HUES6 (cell line): ENCODE data around the gene DRAP1.
"Not testable (repeated sequence)": the region's sequence is repeated elsewhere in the genome, so short reads cannot be mapped to it uniquely, and the experiment has no call there.

Experiments
- H3K27ac ChIP-seq: 2 replicates; pipeline ENCODE4 v1.7.0; 2013; ENCODE audit warnings: low read depth, mild to moderate bottlenecking, low read length, inconsistent platforms
- H3K27me3 ChIP-seq: 2 replicates; pipeline ENCODE4 v1.6.1; 2013; ENCODE audit warnings: low read length; ENCODE audit not compliant: control insufficient read depth, insufficient read depth
- H3K36me3 ChIP-seq: 2 replicates; pipeline ENCODE4 v1.6.1; 2013; ENCODE audit warnings: low read length; ENCODE audit not compliant: control insufficient read depth, insufficient read depth
- H3K4me1 ChIP-seq: 2 replicates; pipeline ENCODE4 v1.6.1; 2013; ENCODE audit warnings: low read length; ENCODE audit not compliant: control insufficient read depth, insufficient read depth
- H3K4me3 ChIP-seq: 2 replicates; pipeline ENCODE4 v1.5.1; 2013; ENCODE audit warnings: low read depth, low read length
- H3K9ac ChIP-seq: one replicate; pipeline ENCODE4 v1.6.1; 2013; ENCODE audit warnings: mild to moderate bottlenecking, low read length
- H3K9me3 ChIP-seq: 2 replicates; pipeline ENCODE4 v1.6.1; 2013; ENCODE audit warnings: low read depth, low read length; ENCODE audit not compliant: control insufficient read depth, insufficient read depth

DRAP1 gene

DNA sequence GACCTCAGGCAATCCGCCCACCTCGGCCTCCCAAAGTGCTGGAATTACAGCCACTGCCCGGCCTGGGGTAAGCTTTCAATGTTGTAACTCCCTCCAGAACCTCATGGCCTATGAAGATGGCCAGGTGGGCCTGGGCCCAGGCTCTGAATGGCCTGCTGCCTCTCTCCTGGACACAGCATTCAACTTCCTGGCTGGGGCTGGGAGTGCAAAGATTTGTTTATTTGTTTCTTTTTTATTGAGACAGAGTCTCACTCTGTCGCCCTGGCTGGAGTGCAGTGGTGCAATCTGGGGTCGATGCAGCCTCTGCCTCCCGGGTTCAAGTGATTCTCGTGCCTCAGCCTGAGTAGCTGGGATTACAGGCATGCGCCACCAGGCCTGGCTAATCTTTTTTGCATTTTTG, 25.5 kb downstream of the DRAP1 start:
- Histone ChIP-seq H3K27ac (no peak overlapping the region), H3K9me3 (no peaks in the 10 kb centered on the region), H3K9ac (no peak overlapping the region), H3K27me3 (no peaks in the 10 kb centered on the region), H3K4me1 (peaks cover 28% of the 10 kb centered on the region), H3K4me3 (no peak overlapping the region), H3K36me3 (no peaks in the 10 kb centered on the region)

DNA sequence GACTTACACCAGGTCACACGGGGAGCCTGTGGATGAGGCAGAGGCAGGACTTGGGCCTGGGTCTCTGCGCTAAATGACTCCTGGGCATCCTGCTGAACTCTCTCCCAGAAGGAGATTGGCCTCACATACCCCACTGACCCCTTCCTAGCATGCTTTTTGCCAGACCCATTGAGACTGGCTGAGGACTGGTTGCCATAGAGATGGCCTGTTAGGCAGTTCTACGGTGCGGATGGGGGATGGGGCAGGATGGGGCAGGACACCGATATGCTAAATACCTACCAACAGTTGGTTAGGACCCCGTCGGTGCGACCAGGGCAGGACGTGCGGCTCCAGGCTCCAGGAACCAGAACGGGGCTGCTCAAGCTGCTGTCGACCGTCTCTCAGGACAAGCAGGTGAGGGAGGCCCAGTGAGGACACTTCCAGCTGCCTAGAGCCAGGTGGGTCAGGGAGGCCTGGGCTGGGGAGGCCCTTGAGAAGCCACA, 26.2 kb downstream of the DRAP1 start, which contains the start of gene TSGA10IP:
TSGA10IP (plus strand) TSS at position 51 of the 482 bp plus-strand sequence; CDS start at position 247, 196 bp downstream.
- Histone ChIP-seq H3K27me3 (no peaks in the 10 kb centered on the region), H3K9me3 (no peaks in the 10 kb centered on the region), H3K4me3 (peak within 1 kb of the TSS; percentile 48), H3K9ac (peak within 1 kb of the TSS; percentile 46), H3K27ac (peak within 1 kb of the TSS; percentile 15; the same call in 1 of the 2 replicates), H3K36me3 (no peaks in the 10 kb centered on the region), H3K4me1 (peaks cover 28% of the 10 kb centered on the region)

- Histone ChIP-seq H3K9me3 (no peaks in the 10 kb centered on the region), H3K27me3 (no peaks in the 10 kb centered on the region), H3K36me3 (no peaks in the 10 kb centered on the region), H3K27ac (peak overlapping the region; percentile 15; the same call in 1 of the 2 replicates), H3K4me1 (peaks cover 28% of the 10 kb centered on the region), H3K4me3 (peak overlapping the region; percentile 48), H3K9ac (peak overlapping the region; percentile 46)
These were observed 26.8 kb downstream of the DRAP1 start for GRCh38 chr11:65945941-65946558.

GRCh38 chr11:65946655-65947054, 27.4 kb downstream of the DRAP1 start:
- Histone ChIP-seq H3K9me3 (no peaks in the 10 kb centered on the region), H3K36me3 (no peaks in the 10 kb centered on the region), H3K9ac (peak overlapping the region; percentile 42), H3K27me3 (no peaks in the 10 kb centered on the region), H3K4me1 (peaks cover 22% of the 10 kb centered on the region), H3K27ac (no peak overlapping the region), H3K4me3 (0 out of 2 replicates have a peak overlapping the region, but pooled peaks have one; percentile 48)

DNA sequence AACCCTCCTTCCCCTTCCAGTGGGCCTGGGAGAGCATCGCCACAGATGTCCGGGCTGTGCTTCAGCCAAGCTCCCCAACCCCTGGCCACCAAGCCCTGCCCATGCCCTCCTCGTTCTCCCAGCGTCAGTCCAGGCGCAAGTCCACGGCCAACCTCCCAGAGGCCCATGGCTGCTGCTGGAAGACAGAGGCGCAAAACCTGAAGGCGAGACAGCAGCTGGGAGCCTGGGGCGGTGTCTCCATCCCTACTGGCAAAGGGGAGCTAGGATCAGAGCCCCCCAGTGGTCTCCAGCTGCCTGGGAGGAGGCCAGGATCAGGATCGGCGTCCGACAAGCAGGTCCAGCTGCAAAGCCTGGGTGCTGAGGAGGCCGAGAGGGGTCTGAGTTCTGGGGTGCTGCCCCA, 27.9 kb downstream of the DRAP1 start:
- Histone ChIP-seq H3K9ac (peak overlapping the region; percentile 42), H3K4me3 (no peak overlapping the region)

DNA sequence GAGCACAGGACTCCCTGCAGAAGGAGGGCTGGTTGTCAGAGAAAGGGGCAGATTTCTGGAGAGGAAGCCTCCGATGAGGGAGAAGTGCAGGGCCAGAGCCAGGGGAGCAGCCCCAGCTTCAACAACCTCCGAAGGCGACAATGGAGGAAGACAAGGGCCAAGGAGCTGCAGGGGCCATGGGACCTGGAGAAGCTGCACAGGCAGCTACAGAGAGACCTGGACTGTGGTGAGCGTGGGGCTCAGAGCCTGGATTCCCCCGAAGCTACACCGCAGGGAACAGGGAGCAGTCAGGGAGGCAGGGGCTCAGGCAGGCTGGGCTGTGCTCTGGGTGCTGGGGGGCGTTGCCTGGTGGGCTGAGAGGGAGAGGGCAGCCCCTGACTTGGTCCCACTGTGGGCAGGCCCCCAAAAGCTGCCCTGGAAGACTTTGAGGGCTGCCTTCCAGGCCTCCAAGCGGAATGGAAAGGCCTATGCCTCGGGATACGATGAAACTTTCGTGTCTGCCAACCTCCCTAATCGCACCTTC, 28.4 kb downstream of the DRAP1 start:
- no peaks in the 10 kb centered on the region for H3K9me3 ChIP-seq
- no peaks in the 10 kb centered on the region for H3K36me3 ChIP-seq
- no peaks in the 10 kb centered on the region for H3K27me3 ChIP-seq
- H3K9ac ChIP-seq, result peak overlapping the region; percentile 33
- no peak overlapping the region for H3K4me3 ChIP-seq
- H3K27ac ChIP-seq, result no peak overlapping the region
- peaks cover 22% of the 10 kb centered on the region for H3K4me1 ChIP-seq

More for the DNA sequence above, 27.9 kb downstream of the DRAP1 start:
- Histone ChIP-seq H3K9me3 (no peaks in the 10 kb centered on the region), H3K27ac (no peak overlapping the region), H3K36me3 (no peaks in the 10 kb centered on the region), H3K4me1 (peaks cover 22% of the 10 kb centered on the region), H3K27me3 (no peaks in the 10 kb centered on the region)

GRCh38 chr11:65950711-65951110, 31.5 kb downstream of the DRAP1 start:
- peaks cover 20% of the 10 kb centered on the region for H3K4me1 ChIP-seq
- not testable (repeated sequence) for H3K9me3 ChIP-seq, H3K36me3 ChIP-seq, H3K9ac ChIP-seq, H3K27me3 ChIP-seq, H3K27ac ChIP-seq, H3K4me3 ChIP-seq

DNA sequence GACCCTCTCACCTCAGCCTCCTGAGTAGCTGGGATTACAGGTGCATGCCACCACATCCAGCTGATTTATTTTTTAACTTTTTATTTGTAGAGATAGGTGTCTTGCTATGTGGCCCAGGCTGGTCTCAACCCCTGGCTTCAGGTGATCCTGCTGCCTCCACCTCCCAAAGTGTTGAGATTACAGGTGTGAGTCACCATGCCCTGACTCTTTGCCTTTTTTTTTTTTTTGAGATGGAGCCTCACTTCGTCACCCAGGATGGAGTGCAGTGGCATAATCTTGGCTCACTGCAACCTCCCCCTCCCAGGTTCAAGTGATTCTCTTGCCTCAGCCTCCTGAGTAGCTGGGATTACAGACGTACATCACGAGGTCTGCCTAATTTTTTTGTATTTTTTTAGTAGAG, 32.4 kb downstream of the DRAP1 start:
- H3K9me3 ChIP-seq, H3K27me3 ChIP-seq, H3K36me3 ChIP-seq, H3K9ac ChIP-seq, H3K27ac ChIP-seq, H3K4me3 ChIP-seq: not testable (repeated sequence)
- H3K4me1 ChIP-seq, result peaks cover 13% of the 10 kb centered on the region

DNA sequence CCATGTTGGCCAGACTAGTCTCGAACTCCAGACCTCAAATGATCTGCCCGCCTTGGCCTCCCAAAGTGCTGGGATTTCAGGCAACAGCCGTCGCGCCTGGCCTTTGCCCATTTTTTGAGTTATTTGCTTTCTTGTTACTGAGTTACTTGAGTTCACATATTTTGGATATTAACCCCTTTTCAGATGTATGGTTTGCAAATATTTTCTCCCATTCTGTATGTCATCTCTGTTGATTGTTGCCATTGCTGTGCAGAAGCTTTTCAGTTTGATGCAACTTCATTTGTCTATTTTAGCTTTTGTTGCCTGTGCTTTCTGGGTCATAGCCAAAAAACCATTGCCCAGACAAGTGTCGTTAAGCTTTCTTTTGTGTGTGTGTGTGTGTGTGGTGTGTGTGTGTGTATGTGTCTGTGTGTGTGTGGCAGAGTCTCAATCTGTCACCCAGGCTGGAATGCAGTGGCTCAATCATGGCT, 32.9 kb downstream of the DRAP1 start:
- Histone ChIP-seq H3K27ac (no peak overlapping the region), H3K27me3 (no peaks in the 10 kb centered on the region), H3K4me3 (no peak overlapping the region), H3K4me1 (peaks cover 9% of the 10 kb centered on the region; the same call in 1 of the 2 replicates), H3K9me3 (no peaks in the 10 kb centered on the region), H3K9ac (no peak overlapping the region), H3K36me3 (no peaks in the 10 kb centered on the region)

DNA sequence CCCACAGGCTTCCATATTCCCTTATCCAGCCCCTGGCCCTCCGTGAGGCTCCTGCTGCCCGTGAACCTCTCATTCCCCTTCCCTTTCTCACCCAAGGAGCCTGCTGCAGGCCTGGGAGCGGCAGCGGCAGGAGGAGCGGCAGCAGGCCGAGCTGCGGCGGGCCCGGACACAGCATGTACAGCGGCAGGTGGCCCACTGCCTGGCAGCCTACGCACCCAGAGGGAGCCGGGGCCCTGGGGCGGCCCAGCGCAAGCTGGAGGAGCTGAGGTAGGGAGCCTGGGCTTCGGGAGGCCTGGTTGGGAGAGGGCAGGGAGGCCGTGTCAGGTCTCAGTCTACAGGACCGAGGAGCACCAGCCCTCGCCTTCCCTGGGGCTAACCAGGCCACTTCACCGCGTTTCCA, 34.2 kb downstream of the DRAP1 start:
- Histone ChIP-seq H3K27me3 (no peaks in the 10 kb centered on the region), H3K9ac (no peak overlapping the region), H3K4me3 (no peak overlapping the region), H3K27ac (0 out of 2 replicates have a peak overlapping the region, but pooled peaks have one; percentile 34), H3K9me3 (no peaks in the 10 kb centered on the region), H3K36me3 (no peaks in the 10 kb centered on the region), H3K4me1 (0 out of 2 replicates have a peak, but pooled peaks cover 4% of the 10 kb centered on the region)

DNA sequence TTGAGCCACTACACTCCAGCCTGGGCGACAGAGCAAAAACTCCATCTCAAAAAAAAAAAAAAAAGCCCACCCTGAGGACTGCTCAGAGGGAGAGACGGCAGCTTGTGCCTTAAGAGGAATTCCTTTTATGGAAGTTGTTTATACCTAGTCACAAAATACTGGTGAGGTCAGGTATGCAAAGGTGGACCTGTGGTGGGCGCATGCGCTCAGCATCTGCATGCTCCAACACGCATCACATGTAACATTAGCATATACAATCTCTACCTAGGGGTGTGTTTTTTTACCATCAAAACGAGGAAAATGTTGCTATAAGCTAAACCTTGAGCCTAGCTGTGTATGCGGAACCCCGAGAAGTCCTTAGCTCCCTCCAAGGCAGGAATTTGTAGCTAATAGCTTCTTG, 35.5 kb downstream of the DRAP1 start:
- Histone ChIP-seq H3K9me3 (no peaks in the 10 kb centered on the region), H3K36me3 (no peaks in the 10 kb centered on the region), H3K27me3 (no peaks in the 10 kb centered on the region), H3K9ac (no peak overlapping the region), H3K27ac (no peak overlapping the region), H3K4me3 (no peak overlapping the region), H3K4me1 (0 out of 2 replicates have a peak, but pooled peaks cover 8% of the 10 kb centered on the region)
